ENCODE results near the gene LILRB1. TPM values are rescaled to one million over a fixed set of nuclear protein-coding genes. Genes with fewer than 3 reads are reported as not detected.
"Not testable (repeated sequence)": the region's sequence is repeated elsewhere in the genome, so short reads cannot be mapped to it uniquely, and the experiment has no call there.

The LILRB1 gene
- total RNA-seq, 4 donors from 2014 or later = 1.2 to 3.9 TPM; not detected in 2

DNA sequence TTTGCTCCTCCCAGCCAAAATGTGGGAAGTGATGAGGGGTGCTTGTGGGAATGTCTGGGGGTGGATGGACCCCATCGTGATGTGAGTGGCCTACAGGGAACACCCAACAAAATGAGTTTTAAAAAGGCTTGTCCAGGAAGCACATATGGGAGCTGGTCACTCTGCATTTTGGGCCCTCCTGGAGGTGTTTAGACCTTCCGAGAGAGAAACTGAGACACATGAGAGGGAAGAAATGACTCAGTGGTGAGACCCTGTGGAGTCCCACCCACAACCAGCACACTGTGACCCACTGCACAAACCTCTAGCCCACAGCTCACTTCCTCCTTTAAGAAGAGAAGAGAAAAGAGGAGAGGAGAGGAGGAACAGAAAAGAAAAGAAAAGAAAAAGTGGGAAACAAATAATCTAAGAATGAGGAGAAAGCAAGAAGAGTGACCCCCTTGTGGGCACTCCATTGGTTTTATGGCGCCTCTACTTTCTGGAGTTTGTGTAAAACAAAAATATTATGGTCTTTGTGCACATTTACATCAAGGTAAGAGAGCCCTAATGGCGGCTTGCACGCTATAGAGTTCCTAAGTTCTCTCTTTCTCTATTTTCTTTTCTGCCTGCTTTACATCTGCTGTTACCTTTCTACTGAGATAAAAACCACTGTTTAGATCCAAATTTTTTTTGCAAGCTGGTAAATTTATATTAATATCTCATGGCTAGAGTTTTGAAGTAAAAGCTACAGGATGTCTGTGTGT lies 13.3 kb upstream of the LILRB1 start:
- Histone ChIP-seq H3K27ac (no peak overlapping the region), H3K4me1 (no peaks in the 10 kb centered on the region), H3K27me3 (no peaks in the 10 kb centered on the region), H3K9me3 (no peaks in the 10 kb centered on the region), H3K4me3 (no peak overlapping the region), H3K36me3 (no peaks in the 10 kb centered on the region)
- no peak for DNase-seq
- intact Hi-C loops (cut with DNase I; ENCODE audit: low total_unique reads) = no loop called here
- no peak for TF ChIP-seq POLR2A (IDR thresholded peaks at IDR 0.05)
- TF ChIP-seq, protein P1, sequence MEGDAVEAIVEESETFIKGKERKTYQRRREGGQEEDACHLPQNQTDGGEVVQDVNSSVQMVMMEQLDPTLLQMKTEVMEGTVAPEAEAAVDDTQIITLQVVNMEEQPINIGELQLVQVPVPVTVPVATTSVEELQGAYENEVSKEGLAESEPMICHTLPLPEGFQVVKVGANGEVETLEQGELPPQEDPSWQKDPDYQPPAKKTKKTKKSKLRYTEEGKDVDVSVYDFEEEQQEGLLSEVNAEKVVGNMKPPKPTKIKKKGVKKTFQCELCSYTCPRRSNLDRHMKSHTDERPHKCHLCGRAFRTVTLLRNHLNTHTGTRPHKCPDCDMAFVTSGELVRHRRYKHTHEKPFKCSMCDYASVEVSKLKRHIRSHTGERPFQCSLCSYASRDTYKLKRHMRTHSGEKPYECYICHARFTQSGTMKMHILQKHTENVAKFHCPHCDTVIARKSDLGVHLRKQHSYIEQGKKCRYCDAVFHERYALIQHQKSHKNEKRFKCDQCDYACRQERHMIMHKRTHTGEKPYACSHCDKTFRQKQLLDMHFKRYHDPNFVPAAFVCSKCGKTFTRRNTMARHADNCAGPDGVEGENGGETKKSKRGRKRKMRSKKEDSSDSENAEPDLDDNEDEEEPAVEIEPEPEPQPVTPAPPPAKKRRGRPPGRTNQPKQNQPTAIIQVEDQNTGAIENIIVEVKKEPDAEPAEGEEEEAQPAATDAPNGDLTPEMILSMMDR (IDR thresholded peaks at IDR 0.05) = no peak

DNA sequence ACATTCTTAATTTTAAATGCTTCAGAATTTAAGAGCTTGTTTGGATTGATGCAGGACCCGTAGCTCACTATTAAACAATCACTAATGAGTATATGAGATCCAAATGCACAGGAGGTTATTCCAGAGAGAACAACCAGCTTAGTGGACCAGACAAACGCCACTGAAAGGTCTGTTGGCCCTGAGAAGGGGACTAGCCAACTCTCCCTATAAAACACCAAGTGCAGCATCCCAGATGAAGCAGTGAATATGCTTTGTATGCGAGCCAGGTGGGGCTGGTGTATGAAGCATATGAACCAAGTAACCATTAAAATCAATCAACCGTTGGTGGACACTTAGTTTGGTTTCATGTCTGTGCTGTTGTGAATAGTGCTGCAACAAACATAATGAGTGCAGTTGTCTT lies 9.8 kb upstream of the LILRB1 start:
- no peaks in the 10 kb centered on the region for H3K4me1 ChIP-seq
- H3K9me3 ChIP-seq = no peaks in the 10 kb centered on the region
- TF ChIP-seq, protein P1 (IDR thresholded peaks at IDR 0.05) = no peak
- no peak for TF ChIP-seq POLR2A (IDR thresholded peaks at IDR 0.05)
- H3K36me3 ChIP-seq = no peaks in the 10 kb centered on the region
- H3K4me3 ChIP-seq = no peak overlapping the region
- DNase-seq = no peak
- intact Hi-C loops (cut with DNase I; ENCODE audit: low total_unique reads) = no loop called here
- no peaks in the 10 kb centered on the region for H3K27me3 ChIP-seq
- H3K27ac ChIP-seq = no peak overlapping the region

DNA sequence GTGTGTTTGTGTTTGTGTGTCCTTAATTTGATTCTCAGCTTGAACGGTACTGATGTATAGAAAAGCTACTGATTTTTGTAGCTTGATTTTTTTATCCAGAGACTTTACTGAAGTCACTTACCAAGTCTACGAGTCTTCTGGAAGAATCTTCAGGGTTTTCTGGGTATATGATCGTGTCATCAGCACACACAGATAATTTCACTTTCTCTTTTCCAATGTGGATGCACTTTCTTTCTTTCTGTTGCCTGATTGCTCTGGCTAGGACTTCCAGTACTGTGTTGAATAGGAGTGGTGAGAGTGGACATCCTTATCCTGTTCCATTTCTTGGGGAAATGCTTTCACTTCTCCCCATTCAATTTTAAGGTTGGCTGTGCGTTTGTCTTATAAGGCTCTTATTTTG lies 7.9 kb upstream of the LILRB1 start:
- Histone ChIP-seq H3K4me3 (no peak overlapping the region), H3K27ac (no peak overlapping the region), H3K36me3 (no peaks in the 10 kb centered on the region), H3K27me3 (no peaks in the 10 kb centered on the region), H3K4me1 (no peaks in the 10 kb centered on the region), H3K9me3 (no peaks in the 10 kb centered on the region)
- DNase-seq = no peak
- TF ChIP-seq, protein P1 (IDR thresholded peaks at IDR 0.05) = no peak
- no peak for TF ChIP-seq POLR2A (IDR thresholded peaks at IDR 0.05)
- intact Hi-C loops (cut with DNase I; ENCODE audit: low total_unique reads) = no loop called here

DNA sequence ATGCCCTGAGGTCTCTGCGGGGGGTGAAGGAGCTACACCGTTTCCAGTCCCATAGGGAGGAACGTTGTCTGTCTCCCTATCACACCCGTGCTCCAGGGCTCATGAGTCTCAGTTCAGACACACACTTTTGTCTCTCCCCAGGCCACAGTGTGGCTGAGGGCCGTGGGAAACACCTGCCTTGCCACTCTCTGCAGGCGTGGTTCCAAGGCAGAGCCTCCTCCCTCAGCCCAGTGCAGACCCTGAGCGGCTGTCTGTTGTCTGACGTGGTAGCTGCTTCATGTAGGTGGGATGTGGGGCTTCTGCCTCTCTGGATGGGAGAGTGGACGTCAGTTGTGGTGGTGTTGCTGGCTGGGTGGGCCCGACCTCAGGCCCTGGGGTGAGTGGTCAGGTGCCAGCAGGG lies 6.0 kb upstream of the LILRB1 start:
- H3K36me3 ChIP-seq; intact Hi-C loops (cut with DNase I; ENCODE audit: low total_unique reads); H3K4me3 ChIP-seq; H3K27me3 ChIP-seq; H3K9me3 ChIP-seq; H3K4me1 ChIP-seq; H3K27ac ChIP-seq; DNase-seq: not testable (repeated sequence)

DNA sequence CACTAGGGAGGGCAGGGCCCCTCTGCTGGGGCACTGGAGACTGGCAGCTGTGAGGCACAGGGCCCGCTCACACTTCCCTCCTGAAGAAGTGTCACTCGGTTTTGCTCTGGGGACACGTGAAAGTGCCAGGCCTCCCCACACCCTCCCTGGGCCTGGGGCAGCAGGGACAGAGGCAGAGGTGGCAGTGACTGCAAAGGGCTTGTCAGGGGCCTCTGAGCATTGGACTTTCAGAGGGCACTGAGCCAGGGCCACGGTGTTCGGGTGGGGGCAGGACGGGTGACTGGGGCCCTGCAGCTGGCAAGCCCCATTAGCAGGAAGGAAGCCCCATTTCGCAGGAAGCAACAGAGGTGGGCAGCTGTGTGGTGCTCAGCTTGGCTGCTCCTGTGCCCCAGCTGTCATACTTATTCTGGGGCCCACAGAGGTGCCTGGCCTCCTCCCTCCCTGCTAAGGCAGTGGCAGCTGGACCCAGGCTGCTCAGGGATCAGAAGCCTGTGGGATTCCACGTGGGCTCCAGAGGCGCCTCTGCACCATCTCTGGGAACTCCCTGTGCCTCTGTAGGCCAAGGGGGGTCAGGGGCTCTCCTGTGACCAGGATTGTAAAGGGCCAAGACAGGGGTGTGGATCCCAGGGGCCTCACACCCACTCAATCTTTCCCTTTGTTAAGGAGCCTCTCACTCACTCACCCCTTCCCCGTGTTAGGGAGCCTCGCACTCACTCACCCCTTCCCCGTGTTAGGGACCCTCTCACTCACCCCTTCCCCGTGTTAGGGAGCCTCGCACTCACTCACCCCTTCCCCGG lies 5.2 kb upstream of the LILRB1 start:
- H3K27ac ChIP-seq; H3K4me3 ChIP-seq; DNase-seq; intact Hi-C loops (cut with DNase I; ENCODE audit: low total_unique reads); H3K27me3 ChIP-seq; H3K9me3 ChIP-seq; H3K4me1 ChIP-seq; H3K36me3 ChIP-seq: not testable (repeated sequence)

DNA sequence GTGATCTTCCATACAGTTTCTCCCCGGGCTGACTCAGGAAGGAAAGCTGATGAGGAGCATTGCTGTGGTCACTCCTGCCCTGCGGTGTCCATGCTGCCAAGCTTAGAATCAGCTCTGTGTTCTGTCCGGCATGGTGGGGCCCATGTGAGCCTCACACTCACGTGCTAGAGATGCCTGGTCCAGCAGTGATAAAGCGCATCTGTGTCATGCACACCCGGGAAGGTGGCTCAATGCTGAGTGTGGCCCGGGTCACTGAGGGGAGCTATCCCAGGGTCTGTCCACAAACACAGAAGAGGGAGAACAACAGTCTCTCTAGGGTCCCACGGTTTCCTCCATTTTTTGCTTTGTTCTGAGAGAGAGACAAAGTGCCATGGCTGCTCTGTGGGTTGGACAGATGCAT lies 3.5 kb upstream of the LILRB1 start:
- intact Hi-C loops (cut with DNase I; ENCODE audit: low total_unique reads) = no loop called here

DNA sequence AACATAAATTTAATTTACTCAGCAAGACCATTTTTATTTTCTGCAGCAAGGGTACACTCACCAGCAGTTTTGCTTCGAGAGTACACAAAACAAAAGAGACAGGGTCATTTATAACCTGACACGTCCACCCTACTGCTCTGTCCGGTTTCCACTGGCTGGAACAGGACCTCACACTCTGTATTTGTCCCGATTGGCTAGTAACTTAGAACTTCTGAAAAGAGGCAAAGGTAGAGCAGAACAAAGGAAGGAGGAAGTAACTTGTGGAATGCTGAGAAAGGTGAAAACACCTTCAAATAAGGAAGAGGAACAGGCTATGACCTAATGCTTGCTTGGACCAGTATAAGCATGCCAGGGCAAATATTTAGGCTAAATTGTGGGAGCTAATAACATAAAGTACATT lies 2.4 kb upstream of the LILRB1 start:
- intact Hi-C loops (cut with DNase I; ENCODE audit: low total_unique reads); DNase-seq; H3K4me1 ChIP-seq; H3K27ac ChIP-seq; H3K4me3 ChIP-seq; H3K9me3 ChIP-seq; H3K36me3 ChIP-seq; H3K27me3 ChIP-seq: not testable (repeated sequence)

More for the DNA sequence above, 3.5 kb upstream of the LILRB1 start:
- no peaks in the 10 kb centered on the region for H3K36me3 ChIP-seq
- no peak for DNase-seq
- H3K9me3 ChIP-seq = no peaks in the 10 kb centered on the region
- no peaks in the 10 kb centered on the region for H3K27me3 ChIP-seq
- TF ChIP-seq, protein P1 (IDR thresholded peaks at IDR 0.05) = no peak
- H3K27ac ChIP-seq = no peak overlapping the region
- no peak overlapping the region for H3K4me3 ChIP-seq
- H3K4me1 ChIP-seq = no peaks in the 10 kb centered on the region

Data from uterus (tissue), 4 donors.